K562 (cell line): ENCODE data around the gene ZFYVE16.

ENCODE experiments used
- CBX8 ChIP-seq: fragments of 200-600 bp; sonication (generic); IDR thresholded peaks from 2 replicates; pipeline ENCODE4 v1.6.1; 2012; ENCODE audit warnings: borderline replicate concordance, mixed run types, low read depth, mild to moderate bottlenecking, moderate library complexity, mixed read lengths, low read length, control low read depth, inconsistent platforms; ENCODE audit not compliant: poor library complexity, severe bottlenecking; ENCODE audit errors: extremely low read depth
- CHD4 ChIP-seq: fragments of 200-600 bp; sonication (generic); IDR thresholded peaks from 3 replicates; pipeline ENCODE4 v1.6.1; 2012; ENCODE audit warnings: low read depth, mild to moderate bottlenecking, mixed read lengths, low read length, inconsistent platforms; ENCODE audit not compliant: insufficient read depth, insufficient replicate concordance, poor library complexity, severe bottlenecking
- HDAC2 ChIP-seq: fragments of 450-650 bp; IDR thresholded peaks from 2 replicates; pipeline ENCODE4 v1.6.1; 2016; ENCODE audit warnings: mild to moderate bottlenecking
- MYBL2 ChIP-seq, 2 experiments: fragments of 450-650 bp in 1 of 2; sonication (generic) in 1 of 2; formaldehyde crosslinking in 1 of 2; IDR thresholded peaks; 2 replicates each; pipeline versions ENCODE4 v1.6.1 to v1.8.1; 2017 to 2022; ENCODE audit warnings: borderline replicate concordance in 1 of 2, inconsistent platforms in 1 of 2, low read depth in 1 of 2, mild to moderate bottlenecking in 1 of 2, missing genetic modification reagents in 1 of 2, moderate library complexity in 1 of 2
- MYNN ChIP-seq, 2 experiments: sonication (generic); formaldehyde crosslinking in 1 of 2; IDR thresholded peaks; 2 replicates each; pipeline versions ENCODE4 v1.5.0 to v1.6.1; 2016 to 2020; ENCODE audit warnings: antibody characterized with exemption in 1 of 2, missing genetic modification reagents in 1 of 2
- NFRKB ChIP-seq: fragments of 450-650 bp; IDR thresholded peaks from 2 replicates; pipeline ENCODE4 v1.6.1; 2016; ENCODE audit warnings: low read depth
- POLR2AphosphoS5 ChIP-seq: IDR thresholded peaks from 2 replicates; pipeline ENCODE4 v1.6.1; 2011; ENCODE audit warnings: mild to moderate bottlenecking, low read depth, low read length, moderate library complexity; ENCODE audit not compliant: control insufficient read depth, insufficient read depth
- SRSF7 ChIP-seq: fragments of 200-400 bp; formaldehyde crosslinking; optimal IDR thresholded peaks from 2 replicates; pipeline ENCODE3; 2017; ENCODE audit warnings: mild to moderate bottlenecking, low read depth, low read length
- ZNF785 ChIP-seq: fragments of 250-450 bp; sonication (Bioruptor Pico); IDR thresholded peaks from 2 replicates; pipeline ENCODE4 v1.4.0; 2020; ENCODE audit warnings: mild to moderate bottlenecking

- TF ChIP-seq NFRKB (no peak), CBX8 (no peak), MYBL2 (IDR thresholded peaks at IDR 0.05; ENCODE audit: low read depth) (no peak), MYBL2 (CRISPR knock-in tag; IDR thresholded peaks at IDR 0.05; ENCODE audit: borderline replicate concordance) (no peak), HDAC2 (no peak), MYNN (IDR thresholded peaks at IDR 0.05) (no peak), MYNN (CRISPR knock-in tag; IDR thresholded peaks at IDR 0.05) (no peak), ZNF785 (CRISPR knock-in tag) (no peak), SRSF7 (no peak), CHD4 (no peak), POLR2AphosphoS5 (no peak)
These were observed 67.1 kb downstream of the ZFYVE16 start for GRCh38 chr5:80474929-80475328.
